Keratinocyte (primary cell): ENCODE results near the gene RLBP1. TPM values are rescaled to one million over a fixed set of nuclear protein-coding genes. Genes with fewer than 3 reads are reported as not detected.

ENCODE experiments used
- DNase-seq: peaks from one replicate; pipeline ENCODE4 v3.0.0-alpha.2; 2011; ENCODE audit warnings: low read depth, missing footprints, low spot score
- FAIRE-seq: peaks from 2 replicates; lab custom pipeline; 2011; peaks lifted over from hg19 to GRCh38; lab: Jason Lieb, UNC
- H2AFZ ChIP-seq: 2 replicates; pipeline ENCODE4 v1.6.0; 2012; ENCODE audit warnings: low read length, control low read depth, inconsistent platforms; ENCODE audit not compliant: control insufficient read depth
- H3K27ac ChIP-seq: 2 replicates; pipeline ENCODE4 v1.5.1; 2011; ENCODE audit warnings: low read length; ENCODE audit not compliant: control insufficient read depth, insufficient read depth
- H3K27me3 ChIP-seq: 3 replicates; pipeline ENCODE4 v1.6.0; 2011; ENCODE audit warnings: low read length; ENCODE audit not compliant: control insufficient read depth, insufficient read depth; ENCODE audit errors: extremely low read depth
- H3K36me3 ChIP-seq, 2 experiments: 2 replicates in 1 of 2; 3 replicates in 1 of 2; pipeline ENCODE4 v1.5.1; 2011; ENCODE audit warnings: low read length in 2 of 2, mild to moderate bottlenecking in 1 of 2; ENCODE audit not compliant: control insufficient read depth in 2 of 2, insufficient read depth in 2 of 2; ENCODE audit errors: extremely low read depth in 1 of 2
- H3K4me1 ChIP-seq: 3 replicates; pipeline ENCODE4 v1.5.1; 2011; ENCODE audit warnings: low read length; ENCODE audit not compliant: control insufficient read depth, insufficient read depth; ENCODE audit errors: extremely low read depth
- H3K4me2 ChIP-seq: 3 replicates; pipeline ENCODE4 v1.6.0; 2011; ENCODE audit warnings: low read depth, low read length; ENCODE audit not compliant: control insufficient read depth, insufficient read depth; ENCODE audit errors: extremely low read depth
- H3K4me3 ChIP-seq, 3 experiments: fragments of 200-600 bp in 1 of 3; sonication (generic) in 1 of 3; 2 replicates in 2 of 3; 3 replicates in 1 of 3; pipeline ENCODE4 v1.5.1; 2011 to 2016; ENCODE audit warnings: low read length in 3 of 3, mild to moderate bottlenecking in 3 of 3, control low read depth in 2 of 3, inconsistent platforms in 1 of 3, low read depth in 1 of 3, mixed read lengths in 1 of 3, mixed run types in 1 of 3, moderate library complexity in 1 of 3; ENCODE audit not compliant: control insufficient read depth in 2 of 3, insufficient read depth in 2 of 3; ENCODE audit errors: extremely low read depth in 1 of 3
- H3K79me2 ChIP-seq: 2 replicates; pipeline ENCODE4 v1.6.0; 2012; ENCODE audit warnings: low read length; ENCODE audit not compliant: control insufficient read depth, insufficient read depth
- H3K9ac ChIP-seq: 3 replicates; pipeline ENCODE4 v1.6.0; 2011; ENCODE audit warnings: low read length; ENCODE audit not compliant: control insufficient read depth, insufficient read depth; ENCODE audit errors: extremely low read depth
- H3K9me1 ChIP-seq: 3 replicates; pipeline ENCODE4 v1.6.0; 2011; ENCODE audit warnings: low read length; ENCODE audit not compliant: control insufficient read depth, insufficient read depth; ENCODE audit errors: extremely low read depth
- H3K9me3 ChIP-seq: 2 replicates; pipeline ENCODE4 v1.5.1; 2012; ENCODE audit warnings: low read depth, low read length; ENCODE audit not compliant: control insufficient read depth
- H4K20me1 ChIP-seq: 3 replicates; pipeline ENCODE4 v1.6.0; 2011; ENCODE audit warnings: low read length; ENCODE audit not compliant: control insufficient read depth, insufficient read depth; ENCODE audit errors: extremely low read depth
- EZH2 ChIP-seq: IDR thresholded peaks from one replicate; pipeline ENCODE4 v1.6.1; 2012; ENCODE audit warnings: inconsistent platforms, mild to moderate bottlenecking, low read length, moderate library complexity
- dilution Hi-C: fragments of 300-500 bp; cut with MboI; formaldehyde crosslinking; loops from one replicate; pipeline ENCODE4 v1.7.0; 2020; ENCODE audit warnings: low sequenced_read_pairs; ENCODE audit not compliant: extremely low pct_ligation_motif_present
- polyA plus RNA-seq, 5 experiments: library from polyadenylated mRNA; depleted of rRNA in 3 of 5; stranded (reverse) in 3 of 5; stranded (forward) in 1 of 5; unstranded in 1 of 5; fragments of >200 nt; gene quantifications; 1 replicate in 1 of 5; 2 replicates in 3 of 5; 3 replicates in 1 of 5; pipeline versions ENCODE4 v1.2.1 to v1.2.3, GENCODE V29; 2011 to 2012; ENCODE audit warnings: missing spikeins in 2 of 5, low read depth in 1 of 5, low replicate concordance in 1 of 5
- TF ChIP-seq, protein P1 (sequence below), 3 experiments: IDR thresholded peaks in 1 of 3; conservative IDR thresholded peaks in 1 of 3; optimal IDR thresholded peaks in 1 of 3; 2 replicates in 2 of 3; 3 replicates in 1 of 3; pipeline versions ENCODE3 to v1.5.1; 2011; ENCODE audit warnings: low read length in 3 of 3, mild to moderate bottlenecking in 3 of 3, moderate library complexity in 2 of 3, control low read depth in 1 of 3, inconsistent platforms in 1 of 3; ENCODE audit not compliant: insufficient read depth in 2 of 3; ENCODE audit errors: extremely low read depth in 1 of 3

Gene RLBP1
- polyA plus RNA-seq, 1 donor (not counting 4 experiments of a cell fraction or from before 2014, with no cell fraction given): not detected

DNA sequence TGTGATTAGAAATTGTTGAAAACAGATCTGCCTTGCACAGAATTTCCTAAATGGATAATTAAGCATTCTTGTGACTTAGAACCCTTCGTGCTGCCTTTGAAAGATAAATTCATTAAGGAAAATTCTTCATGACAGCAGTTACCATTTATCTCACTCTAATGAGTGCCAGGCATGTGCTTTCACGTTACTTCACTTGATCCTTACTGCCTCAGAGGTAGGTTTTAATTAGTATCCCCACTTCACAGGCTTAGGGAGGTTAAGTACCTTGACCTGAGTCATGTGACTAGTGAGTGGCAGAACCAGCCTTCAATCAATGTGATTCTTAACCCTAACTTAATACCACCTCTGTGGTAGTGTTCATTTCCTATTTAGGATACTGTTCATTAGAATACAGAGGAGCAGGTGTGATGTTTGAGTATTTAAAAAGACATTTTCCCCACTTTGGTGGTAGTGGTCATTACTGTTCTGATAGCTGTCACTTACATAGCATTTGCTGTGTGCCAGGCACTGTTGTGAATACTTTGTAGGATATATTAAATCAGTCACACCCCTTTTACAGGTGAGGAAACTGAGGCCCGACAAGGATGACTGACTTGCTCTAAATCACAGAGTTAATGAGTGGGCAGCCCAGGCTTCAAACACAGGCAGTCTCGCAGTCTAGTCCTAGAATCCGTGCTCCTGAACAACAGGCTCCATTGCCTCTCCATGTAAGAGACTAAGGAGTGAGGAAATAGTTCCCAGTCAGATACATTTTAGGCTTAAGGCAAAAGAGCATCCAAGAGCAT is 57.9 kb downstream of the RLBP1 start:
- Histone ChIP-seq H3K27ac (no peak overlapping the region), H2AFZ (no peak overlapping the region), H3K9me3 (no peaks in the 10 kb centered on the region), H3K27me3 (no peaks in the 10 kb centered on the region), H3K4me3 (no peak overlapping the region), H3K9me1 (no peaks in the 10 kb centered on the region), H3K4me2 (no peak overlapping the region), H4K20me1 (no peaks in the 10 kb centered on the region), H3K9ac (no peak overlapping the region), H3K4me1 (peaks cover 21% of the 10 kb centered on the region), H3K36me3 (no peaks in the 10 kb centered on the region), H3K79me2 (no peaks in the 10 kb centered on the region)
- no peak for FAIRE-seq
- TF ChIP-seq EZH2: no peak
- TF ChIP-seq, protein P1, sequence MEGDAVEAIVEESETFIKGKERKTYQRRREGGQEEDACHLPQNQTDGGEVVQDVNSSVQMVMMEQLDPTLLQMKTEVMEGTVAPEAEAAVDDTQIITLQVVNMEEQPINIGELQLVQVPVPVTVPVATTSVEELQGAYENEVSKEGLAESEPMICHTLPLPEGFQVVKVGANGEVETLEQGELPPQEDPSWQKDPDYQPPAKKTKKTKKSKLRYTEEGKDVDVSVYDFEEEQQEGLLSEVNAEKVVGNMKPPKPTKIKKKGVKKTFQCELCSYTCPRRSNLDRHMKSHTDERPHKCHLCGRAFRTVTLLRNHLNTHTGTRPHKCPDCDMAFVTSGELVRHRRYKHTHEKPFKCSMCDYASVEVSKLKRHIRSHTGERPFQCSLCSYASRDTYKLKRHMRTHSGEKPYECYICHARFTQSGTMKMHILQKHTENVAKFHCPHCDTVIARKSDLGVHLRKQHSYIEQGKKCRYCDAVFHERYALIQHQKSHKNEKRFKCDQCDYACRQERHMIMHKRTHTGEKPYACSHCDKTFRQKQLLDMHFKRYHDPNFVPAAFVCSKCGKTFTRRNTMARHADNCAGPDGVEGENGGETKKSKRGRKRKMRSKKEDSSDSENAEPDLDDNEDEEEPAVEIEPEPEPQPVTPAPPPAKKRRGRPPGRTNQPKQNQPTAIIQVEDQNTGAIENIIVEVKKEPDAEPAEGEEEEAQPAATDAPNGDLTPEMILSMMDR (optimal IDR thresholded peaks at IDR 0.05 in 1 of 3, IDR thresholded peaks at IDR 0.05 in 1 of 3, conservative IDR thresholded peaks at IDR 0.05 in 1 of 3; ENCODE audit: extremely low read depth in 1 of 3, insufficient read depth in 2 of 3, low read length in 3 of 3): no peak
- no peak for DNase-seq
- dilution Hi-C loops: no loop called here

DNA sequence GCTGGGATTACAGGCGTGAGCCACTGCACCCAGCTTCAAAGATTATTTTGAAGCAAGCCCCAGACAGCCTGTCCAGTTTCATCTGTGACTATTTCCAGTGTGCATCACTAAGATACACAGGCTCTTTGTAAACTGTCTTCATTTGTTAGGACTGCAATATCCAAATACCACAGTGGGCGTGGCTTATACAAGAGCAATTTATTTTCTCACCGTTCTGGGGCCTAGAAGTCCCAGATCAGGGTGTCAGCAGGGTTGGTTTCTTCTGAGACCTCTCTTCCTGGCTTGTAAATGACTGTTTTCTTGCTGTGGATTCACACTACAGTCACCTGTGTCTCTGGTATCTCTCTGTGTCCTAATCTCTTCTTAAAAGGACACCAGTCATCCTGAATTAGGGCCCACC is 59.7 kb downstream of the RLBP1 start:
- Histone ChIP-seq H4K20me1 (no peaks in the 10 kb centered on the region), H3K9me1 (no peaks in the 10 kb centered on the region), H3K4me2 (no peak overlapping the region), H2AFZ (no peak overlapping the region), H3K27ac (no peak overlapping the region), H3K27me3 (no peaks in the 10 kb centered on the region), H3K4me3 (no peak overlapping the region), H3K4me1 (peaks cover 3% of the 10 kb centered on the region), H3K9me3 (no peaks in the 10 kb centered on the region), H3K9ac (no peak overlapping the region), H3K79me2 (no peaks in the 10 kb centered on the region), H3K36me3 (peaks cover 0 to 2% of the 10 kb centered on the region in 2 experiments)
- TF ChIP-seq EZH2: no peak
- TF ChIP-seq, protein P1 (optimal IDR thresholded peaks at IDR 0.05 in 1 of 3, IDR thresholded peaks at IDR 0.05 in 1 of 3, conservative IDR thresholded peaks at IDR 0.05 in 1 of 3; ENCODE audit: extremely low read depth in 1 of 3, insufficient read depth in 2 of 3, low read length in 3 of 3): no peak
- dilution Hi-C loops: no loop called here
- no peak for DNase-seq
- FAIRE-seq: no peak

Other genes with a start within 250 kb of the RLBP1 start
- 22.8 to 32.9 TPM (median 23.0 TPM) in 3 replicates for gene ABHD2, start 133.1 kb downstream of the RLBP1 start, polyA plus RNA-seq
- gene FANCI, start 22.4 kb upstream of the RLBP1 start, polyA plus RNA-seq: 6.7 to 21.8 TPM (median 19.4 TPM) in 3 replicates
- 27.3 to 40.4 TPM (median 29.6 TPM) in 3 replicates for gene POLG, start 113.2 kb upstream of the RLBP1 start, polyA plus RNA-seq